CD4-positive, alpha-beta T cell treated with Interleukin-6 at 100 ng/mL for 8 hours (primary cell): Measurements from ENCODE around the gene SPINK6.

Source experiments
- DNase-seq: peaks from one replicate; pipeline ENCODE4 v3.0.0-alpha.2; 2020; ENCODE audit warnings: mixed read lengths, low spot score

Gene SPINK6

GRCh38 chr5:148224117-148224742 lies 21.4 kb downstream of the SPINK6 start:
- DNase-seq: no peak

- no peak for DNase-seq
Measured at GRCh38 chr5:148228392-148228984, 25.6 kb downstream of the SPINK6 start.

DNA sequence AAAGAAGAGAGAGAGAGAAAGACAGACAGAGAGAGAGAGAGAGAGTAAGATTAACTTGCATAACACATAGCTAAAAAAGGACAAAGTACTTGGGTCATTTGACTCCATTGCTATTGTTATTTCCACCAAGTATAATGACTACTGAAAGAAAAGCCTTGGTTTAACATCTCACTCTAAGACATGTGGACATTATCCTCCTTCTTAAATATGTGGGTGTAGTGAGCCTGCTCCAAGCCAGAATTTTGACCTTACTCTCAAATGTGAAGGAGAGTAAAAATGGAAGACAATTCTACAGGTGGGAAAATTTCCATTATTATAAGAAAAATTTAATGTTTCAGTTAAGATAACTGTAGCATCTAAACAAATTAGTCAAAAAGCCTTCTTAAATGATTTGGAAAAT lies 27.0 kb downstream of the SPINK6 start:
- DNase-seq: no peak

- DNase-seq: no peak
Measured at GRCh38 chr5:148230240-148230639, 27.4 kb downstream of the SPINK6 start.

- DNase-seq: no peak
Measured at GRCh38 chr5:148237785-148238417, 35.1 kb downstream of the SPINK6 start.

GRCh38 chr5:148238418-148238794 lies 35.6 kb downstream of the SPINK6 start, which contains the start of gene MARCOL:
Gene MARCOL (plus strand): TSS chr5:148238525. CDS start chr5:148238598, 73 bp downstream.
- no peak for DNase-seq

- no peak for DNase-seq
Measured at GRCh38 chr5:148248894-148249293, 46.1 kb downstream of the SPINK6 start.

DNA sequence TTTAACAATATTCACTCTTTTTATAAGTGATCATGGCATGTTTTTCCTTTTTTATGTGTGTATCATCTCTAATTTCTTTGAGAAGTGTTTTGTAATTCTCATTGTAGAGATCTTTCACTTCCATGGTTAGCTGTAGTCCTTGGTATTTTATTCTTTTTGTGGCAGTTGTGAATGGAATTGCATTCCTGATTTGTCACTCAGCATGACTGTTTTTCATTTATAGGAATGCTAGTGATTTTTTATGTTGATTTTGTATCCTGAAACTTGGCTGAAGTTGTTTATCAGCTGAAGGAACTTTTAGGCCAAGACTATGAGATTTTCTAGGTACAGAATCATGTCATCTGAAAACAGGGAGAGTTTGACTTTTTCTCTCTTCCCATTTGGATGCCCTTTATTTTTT lies 52.6 kb downstream of the SPINK6 start:
- DNase-seq: no peak

- DNase-seq: no peak
Measured at GRCh38 chr5:148259288-148259687, 56.4 kb downstream of the SPINK6 start.

GRCh38 chr5:148261221-148261620 lies 58.4 kb downstream of the SPINK6 start:
- no peak for DNase-seq
